HG02610 (cell line): Measurements from ENCODE around the gene PRKCZ.
"Not testable (repeated sequence)": the region's sequence is repeated elsewhere in the genome, so short reads cannot be mapped to it uniquely, and the experiment has no call there.

Source experiments
- ATAC-seq: cut with Tn5 transposase; IDR thresholded peaks from one replicate; pipeline ENCODE4 v1.9.1; 2021; ENCODE audit warnings: mild to moderate bottlenecking, moderate library complexity; ENCODE audit not compliant: unreplicated experiment

The PRKCZ gene

GRCh38 chr1:2110738-2111673 lies 60.8 kb downstream of the PRKCZ start:
- no peak for ATAC-seq

- ATAC-seq = no peak
Measured at GRCh38 chr1:2111674-2112035, 61.4 kb downstream of the PRKCZ start.

- ATAC-seq = no peak
Measured at GRCh38 chr1:2112280-2112701, 62.1 kb downstream of the PRKCZ start.

GRCh38 chr1:2113620-2114135 lies 63.5 kb downstream of the PRKCZ start:
- no peak for ATAC-seq

- ATAC-seq = not testable (repeated sequence)
Measured at GRCh38 chr1:2114635-2115007, 64.4 kb downstream of the PRKCZ start.

GRCh38 chr1:2115008-2115641 lies 64.9 kb downstream of the PRKCZ start:
- no peak for ATAC-seq

- ATAC-seq = no peak
Measured at GRCh38 chr1:2115702-2116341, 65.6 kb downstream of the PRKCZ start.

GRCh38 chr1:2119886-2120285 lies 69.7 kb downstream of the PRKCZ start:
- no peak for ATAC-seq

- no peak for ATAC-seq
Measured at GRCh38 chr1:2121101-2121691, 71.0 kb downstream of the PRKCZ start.

- ATAC-seq = not testable (repeated sequence)
Measured at GRCh38 chr1:2121794-2122193, 71.6 kb downstream of the PRKCZ start.

GRCh38 chr1:2124446-2125198 lies 74.4 kb downstream of the PRKCZ start:
- ATAC-seq = no peak

GRCh38 chr1:2125350-2126211 lies 75.4 kb downstream of the PRKCZ start:
- no peak for ATAC-seq

GRCh38 chr1:2126331-2127186 lies 76.3 kb downstream of the PRKCZ start:
- no peak for ATAC-seq

GRCh38 chr1:2127187-2128145 lies 77.3 kb downstream of the PRKCZ start:
- no peak for ATAC-seq

- no peak for ATAC-seq
Measured at GRCh38 chr1:2128189-2128901, 78.1 kb downstream of the PRKCZ start.

- ATAC-seq = no peak
Measured at GRCh38 chr1:2129256-2129943, 79.2 kb downstream of the PRKCZ start.
